Spleen (tissue), 7 donors: ENCODE data around the gene TRABD2B.

ENCODE experiments used
- CTCF ChIP-seq, 11 experiments: fragments of 200-600 bp in 7 of 11; fragments of 450-650 bp in 4 of 11; sonication (generic) in 4 of 11; IDR thresholded peaks in 8 of 11; conservative IDR thresholded peaks in 3 of 11; 1 replicate in 7 of 11; 2 replicates in 4 of 11; pipeline versions ENCODE4 v1.4.0 to v1.8.0; 2016 to 2021; ENCODE audit warnings: antibody characterized with exemption in 11 of 11, inconsistent platforms in 4 of 11, mild to moderate bottlenecking in 1 of 11
- POLR2A ChIP-seq, 3 donors: fragments of 450-650 bp; IDR thresholded peaks; one replicate each; pipeline ENCODE4 v1.5.1; 2017; ENCODE audit warnings: antibody characterized with exemption in 3 of 3, mild to moderate bottlenecking in 1 of 3
- donor health status: DM: no; HTN: no; CAD: no; lungs with moderate emphysema.
- donor health status: DM: no; HTN: no; CAD: no.
- donor health status: DM: no; HTN: no; CAD: no.

GRCh38 chr1:47911424-47911823 lies 85.8 kb downstream of the TRABD2B start:
- TF ChIP-seq CTCF (IDR thresholded peaks at IDR 0.05 in 8 of 11, conservative IDR thresholded peaks at IDR 0.05 in 3 of 11) (no peak), POLR2A (IDR thresholded peaks at IDR 0.05) (no peak)
